ENCODE results near the gene PTPRE. TPM values are rescaled to one million over a fixed set of nuclear protein-coding genes. Genes with fewer than 3 reads are reported as not detected.

The PTPRE gene
- total RNA-seq, 1 experiment from 2014 or later = 0.70 TPM

- H3K36me3 Mint-ChIP-seq (ENCODE audit: insufficient read depth in 1 of 3, low read depth in 3 of 3) = 0 out of 7 replicates have a peak, but pooled peaks cover 0 to under 1% (median 0%) of the 10 kb centered on the region in 3 experiments
- Histone ChIP-seq H3K27me3 (ENCODE audit: insufficient read depth, low read length) (no peaks in the 10 kb centered on the region), H2BK12ac (ENCODE audit: insufficient read length, low read depth, low read length) (no peak overlapping the region), H4K8ac (replicated peaks; ENCODE audit: insufficient read length, low read depth, low read length) (no peak overlapping the region), H3K27ac (ENCODE audit: insufficient read length, low read depth, low read length) (no peak overlapping the region), H3K79me2 (ENCODE audit: insufficient read depth, low read length) (no peaks in the 10 kb centered on the region), H3K9ac (ENCODE audit: extremely low read depth, insufficient read length, low read length) (no peak overlapping the region), H3K4ac (ENCODE audit: low read depth, low read length) (no peak overlapping the region), H2BK5ac (ENCODE audit: insufficient read length, low read length) (no peak overlapping the region), H3K9me3 (ENCODE audit: control insufficient read depth, low read depth, low read length) (no peaks in the 10 kb centered on the region), H4K20me1 (ENCODE audit: control insufficient read depth, insufficient read depth, insufficient read length) (no peaks in the 10 kb centered on the region), H3K79me1 (ENCODE audit: insufficient read depth, low read depth, low read length, poor library complexity, severe bottlenecking) (no peaks in the 10 kb centered on the region), H3K23ac (ENCODE audit: insufficient read length, low read depth, low read length) (no peak overlapping the region), H2BK120ac (ENCODE audit: low read depth, low read length, poor library complexity, severe bottlenecking) (no peak overlapping the region), H3K56ac (ENCODE audit: insufficient read length, low read depth, low read length) (no peak overlapping the region), H3K23me2 (ENCODE audit: insufficient read length, low read depth, low read length, poor library complexity, severe bottlenecking) (no peaks in the 10 kb centered on the region), H3K4me2 (ENCODE audit: insufficient read depth, insufficient read length, low read length) (no peak overlapping the region), H4K91ac (ENCODE audit: insufficient read length, low read depth, low read length) (no peak overlapping the region), H2BK20ac (ENCODE audit: low read depth, low read length, poor library complexity, severe bottlenecking) (no peak overlapping the region), H3T11ph (ENCODE audit: low read length) (no peak overlapping the region), H2BK15ac (ENCODE audit: low read depth, low read length) (no peak overlapping the region), H2AK5ac (ENCODE audit: insufficient read length, low read length) (no peak overlapping the region), H3K4me1 (ENCODE audit: insufficient read depth, low read length) (no peaks in the 10 kb centered on the region), H4K5ac (ENCODE audit: insufficient read length, low read depth, low read length) (no peak overlapping the region), H2AFZ (ENCODE audit: low read length) (no peak overlapping the region), H3K14ac (ENCODE audit: insufficient read depth, low read length) (no peak overlapping the region), H3K18ac (ENCODE audit: insufficient read length, low read depth, low read length) (no peak overlapping the region)
- no peak for TF ChIP-seq CTCF (conservative IDR thresholded peaks at IDR 0.05)
- no peaks in the 10 kb centered on the region for H3K4me1 Mint-ChIP-seq
- DNase-seq = no peak
- H3K9me3 Mint-ChIP-seq = peaks cover 0 to 2% of the 10 kb centered on the region in 2 experiments; a peak in 1 of 5 replicates
- WGBS (ENCODE audit: extremely low coverage, insufficient read length, low lambda C conversion rate) = no CpG with 5 or more reads among the region's 11 CpGs
- peaks cover 3% of the 10 kb centered on the region for H3K27me3 Mint-ChIP-seq (ENCODE audit: low read depth)
- no peak overlapping the region for H3K27ac Mint-ChIP-seq
- H3K4me3 Mint-ChIP-seq = no peak overlapping the region
Measured at GRCh38 chr10:127874671-127875448, 32.0 kb upstream of the PTPRE start.

All from H9 (cell line).